Esophagus (tissue), 2 donors: ENCODE results near the gene FAIM2. TPM values are rescaled to one million over a fixed set of nuclear protein-coding genes. Genes with fewer than 3 reads are reported as not detected.
A peak's percentile ranks its signal among the peaks of the same experiment; 100 is the strongest.

Source experiments
- H3K27ac ChIP-seq, 2 donors: one replicate each; pipeline ENCODE4 v1.5.1; 2013; ENCODE audit warnings: low read depth in 2 of 2, mild to moderate bottlenecking in 2 of 2, inconsistent platforms in 1 of 2, low read length in 1 of 2, moderate library complexity in 1 of 2
- H3K27me3 ChIP-seq, 2 donors: one replicate each; pipeline ENCODE4 v1.6.1; 2013; ENCODE audit warnings: low read length in 2 of 2, control low read depth in 1 of 2, mild to moderate bottlenecking in 1 of 2; ENCODE audit not compliant: insufficient read depth in 2 of 2, control insufficient read depth in 1 of 2
- H3K36me3 ChIP-seq, 2 donors: one replicate each; pipeline ENCODE4 v1.6.1; 2013; ENCODE audit warnings: low read length in 1 of 2; ENCODE audit not compliant: control insufficient read depth in 2 of 2, insufficient read depth in 2 of 2
- H3K4me1 ChIP-seq, 2 donors: one replicate each; pipeline ENCODE4 v1.6.1; 2013; ENCODE audit warnings: low read length in 1 of 2; ENCODE audit not compliant: control insufficient read depth in 2 of 2, insufficient read depth in 2 of 2
- H3K4me3 ChIP-seq, 2 donors: one replicate each; pipeline ENCODE4 v1.5.1; 2013; ENCODE audit warnings: low read length in 2 of 2, mild to moderate bottlenecking in 2 of 2, low read depth in 1 of 2, moderate library complexity in 1 of 2
- H3K9me3 ChIP-seq, 2 donors: one replicate each; pipeline ENCODE4 v1.6.1; 2013; ENCODE audit warnings: mild to moderate bottlenecking in 2 of 2, low read depth in 1 of 2, low read length in 1 of 2, moderate library complexity in 1 of 2; ENCODE audit not compliant: control insufficient read depth in 2 of 2, insufficient read depth in 1 of 2
- WGBS, 2 donors: extraction: QIAGEN DNeasy Blood & Tissue Kit; methylation state at CpG; one replicate each; pipeline ENCODE4 v1.1.7; 2013; 5-methylcytosine and 5-hydroxymethylcytosine counted together
- polyA plus RNA-seq, 2 donors: library from polyadenylated mRNA; stranded (reverse); fragments of 200-250 nt; gene quantifications; one replicate each; pipeline ENCODE4 v1.2.3, GENCODE V29; 2013
- donor health status: healthy with polysubstance abuse.
- donor health status: Bipolar disorder and iron deficiency.

FAIM2 gene
- polyA plus RNA-seq, 2 donors, result 0.36 to 0.39 TPM

DNA sequence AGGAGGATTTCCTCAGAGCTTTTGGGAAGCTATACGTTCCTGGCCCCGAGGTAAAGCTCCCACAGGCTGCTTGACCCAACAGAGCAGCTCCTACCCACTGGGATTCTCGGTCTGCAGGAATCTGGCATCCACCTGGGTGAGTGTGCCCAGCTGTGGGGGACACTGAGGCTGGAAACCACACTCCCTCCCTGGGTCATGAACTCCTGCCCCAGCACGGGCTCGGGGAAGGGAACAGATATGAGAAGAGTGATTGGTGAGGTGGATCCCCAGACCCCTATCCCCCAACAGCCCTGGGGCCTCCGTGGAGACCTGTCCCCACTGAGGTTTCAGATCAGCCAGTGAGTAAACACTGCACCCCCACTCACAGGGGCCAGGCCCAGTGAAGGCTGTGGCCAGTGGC is 3.3 kb downstream of the FAIM2 start:
- H3K27ac ChIP-seq, result no peak overlapping the region
- H3K27me3 ChIP-seq, result no peaks in the 10 kb centered on the region
- H3K9me3 ChIP-seq, result no peaks in the 10 kb centered on the region
- H3K4me1 ChIP-seq, result peaks cover 0 to 18% of the 10 kb centered on the region in 2 donors
- no peaks in the 10 kb centered on the region for H3K36me3 ChIP-seq
- WGBS, 2 donors, result 81 to 84% methylated on average over 6 of the region's 6 CpGs
- H3K4me3 ChIP-seq, result no peak overlapping the region

GRCh38 chr12:49899921-49900320 is 3.8 kb downstream of the FAIM2 start:
- Histone ChIP-seq H3K36me3 (no peaks in the 10 kb centered on the region), H3K27ac (no peak overlapping the region), H3K27me3 (no peaks in the 10 kb centered on the region), H3K4me1 (peaks cover 0 to 23% of the 10 kb centered on the region in 2 donors), H3K9me3 (no peaks in the 10 kb centered on the region), H3K4me3 (no peak overlapping the region)
- WGBS, 2 donors, result 85 to 89% methylated on average over 7 of the region's 7 CpGs

- Histone ChIP-seq H3K36me3 (no peaks in the 10 kb centered on the region), H3K9me3 (no peaks in the 10 kb centered on the region), H3K4me3 (no peak overlapping the region), H3K27me3 (no peaks in the 10 kb centered on the region), H3K4me1 (peaks cover 0 to 25% of the 10 kb centered on the region in 2 donors), H3K27ac (no peak overlapping the region)
- 96% methylated on average over 9 of the region's 9 CpGs for WGBS, 2 donors
Observed at GRCh38 chr12:49899286-49899843, 4.3 kb downstream of the FAIM2 start.

DNA sequence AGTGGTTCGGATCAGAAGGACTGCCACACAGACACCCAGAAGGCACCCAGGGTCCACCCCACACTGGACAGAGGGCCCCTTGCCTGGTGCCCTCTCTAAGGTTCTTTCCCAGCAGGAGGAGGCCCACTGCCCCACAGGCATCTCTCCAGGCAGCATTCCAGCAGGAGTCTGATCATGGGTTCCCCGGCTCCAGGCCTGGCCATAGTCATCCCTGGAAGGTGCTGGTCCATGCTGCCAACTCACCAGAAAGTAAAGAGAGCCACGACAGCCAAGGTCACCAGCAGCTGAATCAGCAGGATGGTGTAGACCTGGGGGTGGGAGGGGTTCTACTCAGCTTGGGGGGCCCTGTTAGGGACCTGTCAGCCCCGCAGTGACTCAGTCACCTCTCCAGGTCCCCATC is 6.4 kb downstream of the FAIM2 start:
- Histone ChIP-seq H3K27ac (no peak overlapping the region), H3K9me3 (no peaks in the 10 kb centered on the region), H3K36me3 (no peaks in the 10 kb centered on the region), H3K4me1 (peaks cover 0 to 26% of the 10 kb centered on the region in 2 donors), H3K27me3 (no peaks in the 10 kb centered on the region), H3K4me3 (no peak overlapping the region)
- 63 to 67% methylated on average over 4 of the region's 4 CpGs for WGBS, 2 donors

DNA sequence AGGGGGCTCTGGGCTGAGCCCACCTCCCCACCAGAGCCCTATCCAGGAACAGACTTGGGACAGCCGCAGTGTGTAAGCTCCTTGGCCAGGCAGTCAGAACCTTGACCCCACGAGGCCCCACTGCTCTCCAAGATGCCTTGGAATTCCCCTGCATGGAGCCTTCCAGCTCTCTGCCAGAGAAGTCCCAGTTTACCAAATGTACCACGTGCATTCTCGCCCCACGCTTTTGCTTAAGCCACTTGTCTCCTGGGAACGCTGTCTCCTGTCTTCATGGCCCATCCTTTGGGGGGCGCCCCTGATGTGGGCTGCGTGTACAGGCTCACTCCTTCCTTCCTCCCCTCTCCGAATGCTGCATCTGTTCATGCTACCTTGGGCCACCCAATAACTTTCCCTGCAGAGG is 7.9 kb downstream of the FAIM2 start:
- Histone ChIP-seq H3K36me3 (no peaks in the 10 kb centered on the region), H3K4me1 (peaks cover 0 to 26% of the 10 kb centered on the region in 2 donors), H3K9me3 (no peaks in the 10 kb centered on the region), H3K4me3 (no peak overlapping the region), H3K27me3 (no peaks in the 10 kb centered on the region), H3K27ac (peak overlapping the region; percentile 32 to 43)
- WGBS, 2 donors, result 49 to 51% methylated on average over 9 of the region's 9 CpGs

DNA sequence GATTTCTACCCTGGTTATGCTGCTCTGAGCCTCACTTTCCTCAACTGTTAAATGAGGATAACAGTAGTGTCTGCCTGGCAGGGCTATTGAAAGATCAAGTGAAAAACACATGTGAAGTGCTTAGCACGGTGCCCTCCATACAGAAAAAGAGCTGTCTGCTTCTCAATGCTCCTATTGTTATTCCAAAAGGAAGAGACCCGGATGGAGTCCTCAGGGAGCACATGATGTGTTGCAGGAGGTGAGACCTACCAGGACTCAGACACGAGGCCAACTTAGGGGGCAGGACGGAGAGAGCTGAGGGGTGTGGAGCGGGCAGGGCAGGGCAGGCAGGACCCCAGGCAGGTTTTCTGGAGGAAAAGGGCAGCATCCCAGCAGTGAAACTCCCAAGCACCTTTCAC is 8.9 kb downstream of the FAIM2 start:
- WGBS, 2 donors, result 44 to 63% methylated on average over 5 of the region's 5 CpGs
- H3K4me3 ChIP-seq, result no peak overlapping the region
- peak overlapping the region; percentile 42 to 65 for H3K27ac ChIP-seq
- H3K36me3 ChIP-seq, result no peaks in the 10 kb centered on the region
- no peaks in the 10 kb centered on the region for H3K27me3 ChIP-seq
- no peaks in the 10 kb centered on the region for H3K9me3 ChIP-seq
- peaks cover 0 to 26% of the 10 kb centered on the region in 2 donors for H3K4me1 ChIP-seq

DNA sequence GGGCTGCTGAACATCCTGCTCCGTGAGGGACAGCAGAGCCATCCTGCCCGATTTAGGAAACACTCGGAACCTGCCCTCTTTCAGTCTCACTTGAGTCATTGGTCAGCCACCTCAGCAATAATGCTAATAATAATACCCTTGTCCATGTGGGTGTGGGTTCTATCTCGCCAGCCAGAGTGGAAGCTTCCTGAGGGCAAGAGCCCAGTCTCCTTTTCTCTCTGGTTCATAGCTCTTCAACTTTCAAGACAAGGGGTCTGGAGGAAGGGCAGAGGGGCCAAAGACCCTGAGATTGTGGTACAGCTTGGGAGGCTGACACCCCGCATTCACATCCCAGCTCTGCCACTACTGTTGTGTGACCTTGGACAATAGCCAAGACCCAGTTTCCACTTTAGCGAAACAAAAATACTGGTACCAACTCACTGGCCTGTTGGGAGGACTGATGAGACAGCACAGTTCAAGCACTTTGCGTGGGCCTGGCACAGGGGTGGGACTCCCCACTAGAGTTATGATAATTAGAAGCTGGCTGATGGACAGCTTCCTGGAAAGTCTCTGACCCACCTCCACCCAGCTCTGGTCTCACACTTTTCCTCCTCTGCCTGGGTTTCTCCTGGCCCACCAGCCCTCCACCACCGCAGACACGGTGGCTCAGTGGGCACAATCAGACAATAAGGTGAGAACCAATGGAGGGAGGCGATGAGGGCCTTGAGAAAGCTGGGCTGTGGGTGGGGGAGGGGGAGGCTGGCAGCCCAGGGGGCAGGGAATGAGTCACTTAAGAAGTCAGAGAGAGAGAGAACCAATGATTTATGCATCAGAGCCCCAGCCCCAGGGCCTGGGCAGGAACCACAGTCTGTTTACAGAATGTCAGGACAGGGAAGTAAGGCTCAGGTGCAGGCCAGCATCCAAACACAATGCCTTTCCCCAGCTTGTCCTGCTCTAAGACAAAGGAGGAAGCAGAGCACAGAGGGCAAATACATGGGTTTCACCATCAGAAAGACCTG is 9.6 kb downstream of the FAIM2 start:
- 69 to 78% methylated on average over 10 of the region's 10 CpGs for WGBS, 2 donors

GRCh38 chr12:49892732-49893317 is 10.9 kb downstream of the FAIM2 start:
- Histone ChIP-seq H3K4me1 (peaks cover 2 to 35% of the 10 kb centered on the region in 2 donors), H3K27ac (no peak overlapping the region), H3K36me3 (no peaks in the 10 kb centered on the region), H3K9me3 (no peaks in the 10 kb centered on the region), H3K27me3 (no peaks in the 10 kb centered on the region), H3K4me3 (no peak overlapping the region)
- 56 to 71% methylated on average over 3 of the region's 3 CpGs for WGBS, 2 donors

More for the DNA sequence above, 9.6 kb downstream of the FAIM2 start:
- Histone ChIP-seq H3K27me3 (no peaks in the 10 kb centered on the region), H3K9me3 (no peaks in the 10 kb centered on the region), H3K4me3 (no peak overlapping the region), H3K4me1 (peaks cover 0 to 30% of the 10 kb centered on the region in 2 donors), H3K27ac (peak overlapping the region; percentile 65 to 74), H3K36me3 (no peaks in the 10 kb centered on the region)

GRCh38 chr12:49892084-49892731 is 11.5 kb downstream of the FAIM2 start:
- WGBS, 2 donors, result 67 to 70% methylated on average over 10 of the region's 10 CpGs
- H3K4me3 ChIP-seq, result no peak overlapping the region
- peaks cover 7 to 38% of the 10 kb centered on the region in 2 donors for H3K4me1 ChIP-seq
- H3K27me3 ChIP-seq, result no peaks in the 10 kb centered on the region
- H3K9me3 ChIP-seq, result no peaks in the 10 kb centered on the region
- no peak overlapping the region for H3K27ac ChIP-seq
- H3K36me3 ChIP-seq, result no peaks in the 10 kb centered on the region
